Endothelial cell of umbilical vein (primary cell): ENCODE results near the gene DCLK2. TPM values are rescaled to one million over a fixed set of nuclear protein-coding genes. Genes with fewer than 3 reads are reported as not detected.

Experiments
- BruUV-seq: library from RNA; stranded (reverse); fragments of 400-500 nt; replicated peaks from 2 replicates; lab custom pipeline; 2021; lab: Mats Ljungman, UMichigan
- CTCF ChIA-PET: fragments of 300-600, 350-600 bp; sonication (Branson Sonifier 250); formaldehyde crosslinking; loops from one replicate; lab custom pipeline; 2021; ENCODE audit warnings: antibody characterized with exemption, inconsistent platforms; lab: Charles Lee
- POLR2A ChIA-PET: fragments of 300-600, 350-600 bp; sonication (Branson Sonifier 250); formaldehyde crosslinking; loops from one replicate; lab custom pipeline; 2021; ENCODE audit warnings: antibody characterized with exemption, inconsistent platforms; lab: Charles Lee
- DNase-seq: peaks from one replicate; pipeline ENCODE4 v3.0.0-alpha.2; 2011; ENCODE audit warnings: low read depth, low spot score
- FAIRE-seq: peaks from 2 replicates; lab custom pipeline; 2011; peaks lifted over from hg19 to GRCh38; lab: Jason Lieb, UNC
- H2AFZ ChIP-seq: 2 replicates; pipeline ENCODE4 v1.6.0; 2012; ENCODE audit warnings: low read depth, low read length, control low read depth, inconsistent platforms
- H3K27ac ChIP-seq: 2 replicates; pipeline ENCODE4 v1.5.1; 2011; ENCODE audit warnings: low read depth, mild to moderate bottlenecking, control low read depth, low read length, moderate library complexity; ENCODE audit not compliant: insufficient read depth
- H3K27me3 ChIP-seq, 2 experiments: 2 replicates each; pipeline versions ENCODE4 v1.6.0 to v1.6.1; 2011; ENCODE audit warnings: low read length in 2 of 2, mixed read lengths in 1 of 2; ENCODE audit not compliant: control insufficient read depth in 2 of 2, insufficient read depth in 2 of 2
- H3K36me3 ChIP-seq, 2 experiments: 2 replicates in 1 of 2; 3 replicates in 1 of 2; pipeline ENCODE4 v1.5.1; 2011; ENCODE audit warnings: low read length in 2 of 2, mild to moderate bottlenecking in 1 of 2, moderate library complexity in 1 of 2; ENCODE audit not compliant: control insufficient read depth in 2 of 2, insufficient read depth in 2 of 2; ENCODE audit errors: extremely low read depth in 1 of 2
- H3K4me1 ChIP-seq: 3 replicates; pipeline ENCODE4 v1.5.1; 2011; ENCODE audit warnings: mild to moderate bottlenecking, low read length; ENCODE audit not compliant: control insufficient read depth, insufficient read depth; ENCODE audit errors: extremely low read depth
- H3K4me2 ChIP-seq: 2 replicates; pipeline ENCODE4 v1.6.1; 2011; ENCODE audit warnings: low read length, control low read depth, mixed read lengths; ENCODE audit not compliant: insufficient read depth
- H3K4me3 ChIP-seq, 3 experiments: fragments of 200-600 bp in 1 of 3; sonication (generic), shearing (Covaris generic) in 1 of 3; replicated peaks in 1 of 3; 2 replicates each; pipeline ENCODE4 v1.5.1; 2011 to 2016; ENCODE audit warnings: control low read depth in 3 of 3, low read length in 3 of 3, mild to moderate bottlenecking in 2 of 3, inconsistent platforms in 1 of 3, low read depth in 1 of 3, moderate library complexity in 1 of 3; ENCODE audit not compliant: insufficient read depth in 1 of 3
- H3K79me2 ChIP-seq: 2 replicates; pipeline ENCODE4 v1.6.0; 2012; ENCODE audit warnings: low read length, inconsistent platforms; ENCODE audit not compliant: control insufficient read depth, insufficient read depth
- H3K9ac ChIP-seq: replicated peaks from 2 replicates; pipeline ENCODE3; 2011; ENCODE audit warnings: low read length, control low read depth; ENCODE audit not compliant: insufficient read depth; ENCODE audit errors: extremely low read depth
- H3K9me1 ChIP-seq: replicated peaks from 3 replicates; pipeline ENCODE4 v1.6.0; 2011; ENCODE audit warnings: mild to moderate bottlenecking, low read length; ENCODE audit not compliant: control insufficient read depth, insufficient read depth; ENCODE audit errors: extremely low read depth
- H3K9me3 ChIP-seq: replicated peaks from 2 replicates; pipeline ENCODE4 v1.5.1; 2012; ENCODE audit warnings: low read length, inconsistent platforms; ENCODE audit not compliant: control insufficient read depth, insufficient read depth
- H4K20me1 ChIP-seq: replicated peaks from 2 replicates; pipeline ENCODE3; 2011; ENCODE audit warnings: mild to moderate bottlenecking, low read length; ENCODE audit not compliant: control insufficient read depth, insufficient read depth; ENCODE audit errors: extremely low read depth
- CTCF ChIP-seq, 2 donors: IDR thresholded peaks; 1 replicate in 1 of 2; 2 replicates in 1 of 2; pipeline ENCODE4 v1.5.1; 2011; ENCODE audit warnings: low read length in 2 of 2, mild to moderate bottlenecking in 2 of 2, moderate library complexity in 2 of 2, control low read depth in 1 of 2, inconsistent platforms in 1 of 2, low read depth in 1 of 2; ENCODE audit not compliant: insufficient read depth in 1 of 2; ENCODE audit errors: extremely low read depth in 1 of 2
- EZH2 ChIP-seq: IDR thresholded peaks from 2 replicates; pipeline ENCODE4 v1.6.1; 2012; ENCODE audit warnings: borderline replicate concordance, low read depth, mild to moderate bottlenecking, moderate library complexity, low read length, inconsistent platforms; ENCODE audit not compliant: severe bottlenecking
- FOS ChIP-seq: IDR thresholded peaks from 2 replicates; pipeline ENCODE4 v1.6.1; 2011; ENCODE audit warnings: mild to moderate bottlenecking, low read length, moderate library complexity, borderline replicate concordance; ENCODE audit not compliant: insufficient read depth
- GATA2 ChIP-seq: IDR thresholded peaks from 2 replicates; pipeline ENCODE4 v1.7.0; 2011; ENCODE audit warnings: low read depth, mild to moderate bottlenecking, moderate library complexity, mixed read lengths, low read length; ENCODE audit not compliant: insufficient read length, insufficient read depth
- JUN ChIP-seq: IDR thresholded peaks from 2 replicates; pipeline ENCODE4 v1.6.1; 2011; ENCODE audit warnings: borderline replicate concordance, low read depth; ENCODE audit not compliant: insufficient read length, insufficient read depth
- MAX ChIP-seq: IDR thresholded peaks from 2 replicates; pipeline ENCODE4 v1.6.1; 2011; ENCODE audit not compliant: insufficient read depth, insufficient read length
- MYC ChIP-seq: IDR thresholded peaks from one replicate; pipeline ENCODE4 v1.6.1; 2011; ENCODE audit warnings: mild to moderate bottlenecking, low read depth, low read length
- POLR2A ChIP-seq: IDR thresholded peaks from 2 replicates; pipeline ENCODE4 v1.6.1; 2012; ENCODE audit warnings: low read depth, mild to moderate bottlenecking, control low read depth, low read length
- POLR2AphosphoS5 ChIP-seq: IDR thresholded peaks from 2 replicates; pipeline ENCODE4 v1.6.1; 2012; ENCODE audit warnings: low read depth, mild to moderate bottlenecking, control low read depth, low read length, moderate library complexity; ENCODE audit not compliant: insufficient read depth
- dilution Hi-C: fragments of 300-500 bp; cut with MboI; formaldehyde crosslinking; loops from one replicate; pipeline ENCODE4 v1.15.0; 2019; ENCODE audit warnings: low sequenced_read_pairs; ENCODE audit not compliant: extremely low pct_ligation_motif_present
- intact Hi-C: fragments of 100-400 bp; cut with micrococcal nuclease; formaldehyde crosslinking; loops from one replicate; pipeline ENCODE4 v1.10.0; 2022
- polyA plus RNA-seq, 4 experiments: library from polyadenylated mRNA; depleted of rRNA in 3 of 4; stranded (reverse) in 3 of 4; unstranded in 1 of 4; fragments of >200 nt; gene quantifications; 2 replicates each; pipeline versions ENCODE4 v1.2.1 to v1.2.3, GENCODE V29; 2011 to 2012; ENCODE audit warnings: missing spikeins in 1 of 4
- total RNA-seq: library from RNA; stranded (reverse); gene quantifications from 2 replicates; pipeline ENCODE4 v1.2.3, GENCODE V29; 2021

DCLK2 gene
- total and polyA plus RNA-seq, 2 donors (not counting 3 experiments of a cell fraction or from before 2014, with no cell fraction given), result 1.7 to 4.7 TPM

- Histone ChIP-seq H3K36me3 (no peaks in the 10 kb centered on the region), H3K27me3 (no peaks in the 10 kb centered on the region), H3K4me2 (peak overlapping the region; percentile 38), H3K4me1 (peaks cover 29% of the 10 kb centered on the region), H3K9ac (no peak overlapping the region), H3K9me1 (no peaks in the 10 kb centered on the region), H3K9me3 (no peaks in the 10 kb centered on the region), H3K4me3 (no peak overlapping the region), H4K20me1 (no peaks in the 10 kb centered on the region), H3K79me2 (no peaks in the 10 kb centered on the region), H3K27ac (no peak overlapping the region), H2AFZ (no peak overlapping the region)
- ChIA-PET CTCF (interaction anchor here (4.5 kb wide), 1 partner anchor 13 kb away, joined by 40 read pairs; no protein-coding TSS in a partner anchor), POLR2A (no interaction called here)
- intact Hi-C loops (no loop called here), dilution Hi-C loops (no loop called here)
- BruUV-seq, result no TSS peak
- peak; percentile 85 for DNase-seq
- TF ChIP-seq JUN (peak; percentile 48), FOS (peak; percentile 84), CTCF (IDR thresholded peaks at IDR 0.05; ENCODE audit: extremely low read depth in 1 of 2, insufficient read depth in 1 of 2, low read depth in 1 of 2, low read length in 2 of 2) (no peak)
- FAIRE-seq, result peak; percentile 50
Observed at GRCh38 chr4:150229520-150229919, 151.3 kb downstream of the DCLK2 start.

DNA sequence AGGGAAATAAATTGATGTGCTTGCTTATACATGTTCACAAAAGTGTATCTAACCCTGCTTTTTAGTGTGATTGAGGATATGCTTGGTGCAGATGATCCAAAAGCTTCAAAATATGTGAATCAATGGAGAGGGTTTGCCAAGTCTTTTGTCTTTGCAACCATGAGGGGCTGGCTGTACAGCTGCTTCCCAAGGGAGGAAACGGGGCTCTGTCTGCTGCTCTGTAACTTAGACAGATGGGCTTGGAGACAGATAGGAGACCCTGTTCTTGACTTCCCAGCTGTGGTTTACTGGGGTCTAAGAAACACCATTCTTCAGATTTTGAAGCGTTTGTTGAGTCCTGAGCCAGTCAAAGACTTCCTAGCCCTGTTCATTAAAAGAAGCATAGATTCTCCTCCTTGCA is 152.3 kb downstream of the DCLK2 start:
- dilution Hi-C loops (no loop called here), intact Hi-C loops (no loop called here)
- Histone ChIP-seq H3K27ac (no peak overlapping the region), H3K79me2 (no peaks in the 10 kb centered on the region), H3K4me1 (peaks cover 26% of the 10 kb centered on the region), H3K9me3 (no peaks in the 10 kb centered on the region), H3K9me1 (no peaks in the 10 kb centered on the region), H3K4me3 (no peak overlapping the region), H3K4me2 (no peak overlapping the region), H3K9ac (no peak overlapping the region), H3K27me3 (no peaks in the 10 kb centered on the region), H2AFZ (no peak overlapping the region), H4K20me1 (no peaks in the 10 kb centered on the region), H3K36me3 (no peaks in the 10 kb centered on the region)
- ChIA-PET POLR2A (no interaction called here), CTCF (interaction anchor here (1.3 to 4.5 kb wide), 4 partner anchors 12 to 636 kb away, joined by 3 to 40 read pairs (median 11); no protein-coding TSS in a partner anchor)
- FAIRE-seq, result no peak
- DNase-seq, result peak; percentile 20
- TF ChIP-seq EZH2 (no peak), MYC (no peak), POLR2AphosphoS5 (no peak), JUN (no peak), GATA2 (no peak), CTCF (IDR thresholded peaks at IDR 0.05; ENCODE audit: extremely low read depth in 1 of 2, insufficient read depth in 1 of 2, low read depth in 1 of 2, low read length in 2 of 2) (no peak), MAX (no peak), POLR2A (no peak), FOS (no peak)
- BruUV-seq, result no TSS peak
